ENCODE measurements around the gene FOCAD. TPM values are rescaled to one million over a fixed set of nuclear protein-coding genes. Genes with fewer than 3 reads are reported as not detected.

The FOCAD gene
- total RNA-seq, 1 experiment from 2014 or later = 42.7 TPM

DNA sequence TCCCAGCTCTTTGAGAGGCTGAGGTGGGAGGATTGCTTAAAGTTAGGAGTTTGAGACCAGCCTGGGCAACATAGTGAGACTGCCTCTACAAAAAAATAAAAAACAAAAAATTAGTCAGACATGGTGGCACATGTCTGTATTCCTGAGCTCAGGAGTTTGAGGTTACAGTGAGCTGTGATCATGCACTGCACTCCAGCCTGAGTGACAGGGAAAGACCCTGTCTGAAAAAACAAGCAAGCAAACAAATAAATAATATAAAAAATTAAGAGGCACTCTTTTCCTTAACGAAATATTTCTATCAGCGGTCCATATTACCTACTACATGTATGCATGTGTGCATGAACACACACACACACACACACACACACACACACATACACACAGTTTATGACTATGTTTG lies 20.9 kb upstream of the FOCAD start:
- H3K36me3 ChIP-seq (ENCODE audit: insufficient read depth, low read length, poor library complexity, severe bottlenecking) = no peaks in the 10 kb centered on the region
- peaks cover 20% of the 10 kb centered on the region for H3K4me1 ChIP-seq (ENCODE audit: insufficient read depth, low read length, poor library complexity, severe bottlenecking)
- TF ChIP-seq EZH2 (IDR thresholded peaks at IDR 0.05; ENCODE audit: borderline replicate concordance, low read depth, low read length, poor library complexity, severe bottlenecking) (no peak), CTCF (conservative IDR thresholded peaks at IDR 0.05; ENCODE audit: low read depth, low read length) (no peak)
- no peaks in the 10 kb centered on the region for H3K27me3 ChIP-seq (replicated peaks; ENCODE audit: insufficient read depth, low read depth, low read length, poor library complexity)
- CTCF ChIA-PET = interaction anchor here (0.6 kb wide), 1 partner anchor 28 kb away, joined by 3 read pairs; no protein-coding TSS in a partner anchor
- H3K4me3 ChIP-seq (ENCODE audit: low read depth, low read length, poor library complexity, severe bottlenecking) = no peak overlapping the region
- intact Hi-C loops (cut with micrococcal nuclease; ENCODE audit: unreplicated experiment) = no loop called here
- POLR2A ChIA-PET (ENCODE audit: low non-redundant PET) = no interaction called here
- H3K9me3 ChIP-seq (ENCODE audit: low read depth, low read length, poor library complexity, severe bottlenecking) = no peaks in the 10 kb centered on the region
- no peak overlapping the region for H3K27ac ChIP-seq (ENCODE audit: low read depth, low read length, poor library complexity, severe bottlenecking)
- no TSS peak for BruUV-seq (replicated peaks)
- no peak for DNase-seq (ENCODE audit: low spot score)

DNA sequence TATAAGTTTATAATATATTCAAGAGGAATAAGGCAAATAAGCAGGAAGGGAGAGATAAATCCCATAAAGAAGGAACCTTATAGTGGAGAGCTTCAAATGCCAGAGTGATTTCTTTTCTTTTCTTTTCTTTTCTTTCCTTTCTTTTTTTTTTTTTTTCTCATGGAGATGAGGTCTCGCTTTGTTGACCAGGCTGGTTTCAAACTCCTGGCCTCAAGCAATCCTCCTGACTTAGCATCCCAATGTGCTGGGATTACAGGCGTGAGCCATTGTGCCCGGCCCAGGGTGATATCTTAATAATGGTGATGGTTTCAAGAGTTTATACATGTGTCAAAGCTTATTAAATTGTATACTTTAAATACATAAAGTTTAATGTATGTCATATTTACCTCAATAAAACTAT lies 19.6 kb upstream of the FOCAD start:
- Histone ChIP-seq H3K36me3 (ENCODE audit: insufficient read depth, low read length, poor library complexity, severe bottlenecking) (no peaks in the 10 kb centered on the region), H3K4me3 (ENCODE audit: low read depth, low read length, poor library complexity, severe bottlenecking) (no peak overlapping the region), H3K4me1 (ENCODE audit: insufficient read depth, low read length, poor library complexity, severe bottlenecking) (peaks cover 20% of the 10 kb centered on the region), H3K27ac (ENCODE audit: low read depth, low read length, poor library complexity, severe bottlenecking) (no peak overlapping the region), H3K27me3 (replicated peaks; ENCODE audit: insufficient read depth, low read depth, low read length, poor library complexity) (no peaks in the 10 kb centered on the region), H3K9me3 (ENCODE audit: low read depth, low read length, poor library complexity, severe bottlenecking) (no peaks in the 10 kb centered on the region)
- ChIA-PET CTCF (no interaction called here), POLR2A (ENCODE audit: low non-redundant PET) (no interaction called here)
- intact Hi-C loops (cut with micrococcal nuclease; ENCODE audit: unreplicated experiment) = no loop called here
- DNase-seq (ENCODE audit: low spot score) = no peak
- no peak for TF ChIP-seq EZH2 (IDR thresholded peaks at IDR 0.05; ENCODE audit: borderline replicate concordance, low read depth, low read length, poor library complexity, severe bottlenecking)
- no peak for TF ChIP-seq CTCF (conservative IDR thresholded peaks at IDR 0.05; ENCODE audit: low read depth, low read length)
- BruUV-seq (replicated peaks) = no TSS peak

- no peak for TF ChIP-seq EZH2 (IDR thresholded peaks at IDR 0.05; ENCODE audit: borderline replicate concordance, low read depth, low read length, poor library complexity, severe bottlenecking)
- TF ChIP-seq CTCF (conservative IDR thresholded peaks at IDR 0.05; ENCODE audit: low read depth, low read length) = no peak
Measured at GRCh38 chr9:20670395-20670794, 13.7 kb upstream of the FOCAD start.

More at GRCh38 chr9:20670395-20670794, 13.7 kb upstream of the FOCAD start:
- intact Hi-C loops (cut with micrococcal nuclease; ENCODE audit: unreplicated experiment) = no loop called here
- no TSS peak for BruUV-seq (replicated peaks)
- H3K36me3 ChIP-seq (ENCODE audit: insufficient read depth, low read length, poor library complexity, severe bottlenecking) = no peaks in the 10 kb centered on the region
- no peak for DNase-seq (ENCODE audit: low spot score)
- CTCF ChIA-PET = no interaction called here
- no peak overlapping the region for H3K4me3 ChIP-seq (ENCODE audit: low read depth, low read length, poor library complexity, severe bottlenecking)
- peaks cover under 1% of the 10 kb centered on the region for H3K4me1 ChIP-seq (ENCODE audit: insufficient read depth, low read length, poor library complexity, severe bottlenecking)
- no peaks in the 10 kb centered on the region for H3K9me3 ChIP-seq (ENCODE audit: low read depth, low read length, poor library complexity, severe bottlenecking)
- POLR2A ChIA-PET (ENCODE audit: low non-redundant PET) = no interaction called here
- no peaks in the 10 kb centered on the region for H3K27me3 ChIP-seq (replicated peaks; ENCODE audit: insufficient read depth, low read depth, low read length, poor library complexity)
- no peak overlapping the region for H3K27ac ChIP-seq (ENCODE audit: low read depth, low read length, poor library complexity, severe bottlenecking)
